RPMI8226 (cell line): ENCODE data around the gene CISD1.

Source experiments
- DNase-seq: peaks from one replicate; pipeline ENCODE4 v3.0.0-alpha.2; 2015

CISD1 gene

GRCh38 chr10:58266003-58266825, 2.7 kb upstream of the CISD1 start:
- peak; percentile 34 for DNase-seq

DNA sequence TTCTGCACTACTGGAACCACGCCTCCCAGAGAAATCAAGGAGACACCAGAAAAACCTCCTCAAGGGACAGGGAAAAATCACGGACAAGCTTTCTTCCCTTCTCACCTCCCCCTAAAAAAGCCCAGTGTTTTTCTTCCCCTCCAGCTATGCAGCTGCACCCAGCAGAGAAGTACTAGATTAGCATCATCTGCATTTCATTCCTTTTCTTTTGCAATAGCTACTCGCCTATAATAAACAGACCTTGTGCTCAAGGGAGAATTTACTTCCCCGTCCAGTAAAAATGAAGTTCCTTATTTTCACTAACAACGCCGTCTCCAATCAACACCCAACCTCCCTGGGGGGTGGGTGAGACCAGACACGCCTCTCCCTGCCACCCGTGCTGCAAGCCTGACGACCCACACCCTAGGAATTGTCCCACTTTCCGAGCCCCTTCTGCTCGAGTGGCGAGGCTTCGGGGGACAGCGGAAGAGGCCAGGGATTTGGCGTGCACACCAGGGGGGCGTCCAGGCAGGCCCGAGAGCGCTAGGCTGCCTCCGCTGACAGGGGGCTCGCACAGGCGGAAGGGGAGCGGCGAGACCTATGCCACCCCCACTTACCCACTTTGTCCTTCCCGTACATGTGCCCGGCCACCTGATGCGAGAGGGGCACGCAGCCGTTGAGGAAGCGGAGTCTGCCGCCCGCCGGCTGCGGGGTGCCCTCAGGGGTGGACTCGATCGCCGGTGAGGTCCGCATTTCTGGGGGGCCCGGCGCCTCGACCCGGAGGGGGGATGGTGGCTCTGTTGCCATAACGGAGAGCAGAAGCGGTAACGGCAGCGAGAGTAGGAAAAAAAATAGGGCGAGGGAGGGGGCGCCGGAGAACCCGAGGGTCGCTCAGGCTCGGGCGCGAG, 1.9 kb upstream of the CISD1 start:
- peak; percentile 55 for DNase-seq

DNA sequence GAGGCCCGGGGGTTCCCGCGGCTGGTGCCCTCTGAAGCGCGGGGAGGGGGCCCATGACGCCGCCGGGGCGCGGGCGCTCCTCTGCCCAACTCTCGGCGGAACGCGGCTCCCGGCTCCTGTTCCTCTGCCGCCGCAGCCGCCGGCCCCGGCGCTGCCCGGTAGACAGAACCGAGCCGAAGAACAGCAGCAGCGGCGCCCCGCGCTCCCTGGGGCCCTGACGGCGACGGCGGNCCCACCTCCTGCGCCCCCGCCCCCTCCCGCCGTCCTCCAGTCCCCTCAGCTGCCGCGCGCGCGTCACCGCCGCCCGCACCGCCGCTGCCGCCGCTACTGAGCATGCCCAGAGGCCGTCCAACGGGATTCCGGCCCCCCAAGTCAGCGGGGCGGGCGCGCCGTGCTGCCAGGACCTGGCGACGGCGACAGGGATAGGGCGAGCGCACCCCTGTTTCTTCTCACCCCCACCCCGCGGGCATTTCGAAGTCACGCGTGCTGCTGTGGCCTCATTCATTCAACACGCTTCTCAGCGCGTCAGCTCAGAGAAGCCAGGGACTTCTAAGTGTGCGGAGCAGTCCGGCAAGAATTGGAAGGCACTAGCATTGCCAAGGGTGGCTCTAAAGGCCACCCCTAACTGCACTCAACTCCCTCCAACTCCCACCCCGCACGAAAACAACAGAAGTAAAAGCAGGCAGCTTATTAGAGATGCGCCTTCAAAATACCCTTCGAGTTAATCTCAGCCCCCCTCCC, 1.1 kb upstream of the CISD1 start, which contains the start of gene IPMK:
TSS of gene IPMK (minus strand) at position 182 of the 741 bp plus-strand sequence. CDS start 283 bp downstream, outside the sequence.
- DNase-seq, result peak; percentile 90

- DNase-seq, result no peak
Observed at GRCh38 chr10:58268454-58268945, 462 bp upstream of the CISD1 start.

DNA sequence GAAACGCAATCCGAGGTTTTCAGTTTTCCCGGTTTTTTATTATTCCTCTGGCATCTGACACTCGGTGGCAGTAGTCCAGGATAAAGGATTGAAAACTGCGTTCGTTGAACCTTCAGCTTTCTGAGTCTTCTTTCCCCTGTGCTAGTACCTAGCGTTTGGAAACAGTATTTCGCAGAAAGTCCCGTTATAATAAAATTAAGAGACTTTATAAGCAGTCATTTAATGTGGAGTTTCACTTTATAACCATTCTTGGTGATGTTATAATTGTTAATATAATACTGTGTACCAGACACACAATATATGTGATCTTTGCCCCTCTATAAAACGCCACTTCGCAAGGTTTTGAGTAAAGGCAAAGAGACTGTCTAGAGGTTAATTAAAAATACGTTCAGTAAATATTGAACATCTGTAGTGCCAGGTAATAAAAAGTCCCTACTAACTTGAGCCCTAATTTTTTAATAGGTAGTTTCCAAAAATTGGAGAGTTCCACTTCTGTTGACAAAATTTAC, 874 bp downstream of the CISD1 start:
- peak; percentile 10 for DNase-seq

GRCh38 chr10:58275261-58275660, 6.3 kb downstream of the CISD1 start:
- DNase-seq, result no peak

DNA sequence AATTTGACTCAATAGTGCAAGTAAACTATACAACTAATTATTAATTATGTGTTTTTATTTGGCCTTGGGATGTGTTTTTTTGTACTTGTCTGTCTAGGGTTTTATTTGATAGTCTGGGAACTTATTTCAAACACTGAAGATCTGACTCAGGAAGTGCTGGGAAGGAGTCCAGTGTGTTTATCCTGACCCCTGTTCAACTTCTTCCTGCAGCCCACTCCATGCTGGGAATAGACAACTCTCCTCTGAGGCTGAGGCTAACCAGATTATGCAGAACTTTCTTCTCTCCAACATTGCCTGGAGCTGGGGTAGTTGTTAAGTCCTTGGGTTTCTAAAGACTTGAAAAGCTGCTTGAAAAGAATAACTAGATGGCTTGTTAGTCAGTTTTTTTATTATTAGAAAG, 6.9 kb downstream of the CISD1 start:
- no peak for DNase-seq

DNA sequence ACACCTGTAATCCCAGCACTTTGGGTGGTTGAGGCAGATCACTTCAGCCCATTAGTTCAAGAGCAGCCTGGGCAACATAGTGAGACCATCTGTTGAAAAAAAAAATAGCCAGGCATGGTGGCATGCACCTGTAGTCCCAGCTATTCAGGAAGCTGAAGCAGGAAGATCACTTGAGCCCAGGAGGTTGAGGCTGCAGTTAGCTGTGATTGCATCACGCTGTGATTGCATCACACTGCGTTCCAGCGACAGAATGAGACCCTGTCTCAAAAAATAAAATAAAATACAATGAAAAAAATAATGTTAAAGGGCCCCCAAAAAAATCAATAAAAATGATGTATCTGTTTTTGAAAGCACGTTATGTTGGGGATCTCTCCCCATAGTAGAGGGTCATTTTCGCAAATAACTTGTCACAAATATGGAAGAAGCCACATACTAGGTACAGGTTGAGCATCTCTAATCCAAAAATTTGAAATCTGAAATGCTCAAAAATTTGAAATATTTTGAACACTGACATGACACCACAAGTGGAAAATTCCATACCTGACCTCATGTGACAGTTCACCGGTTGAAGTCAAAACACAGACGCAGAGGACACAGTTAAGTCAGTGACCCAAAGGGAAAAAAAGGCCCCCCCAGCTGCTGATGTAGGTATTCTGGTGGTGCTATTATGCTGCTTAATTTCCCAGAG, 9.5 kb downstream of the CISD1 start:
- no peak for DNase-seq

- DNase-seq, result no peak
Observed at GRCh38 chr10:58278962-58279307, 10.0 kb downstream of the CISD1 start.

- DNase-seq, result no peak
Observed at GRCh38 chr10:58280477-58280876, 11.5 kb downstream of the CISD1 start.

- DNase-seq, result peak; percentile 32
Observed at GRCh38 chr10:58281092-58281752, 12.3 kb downstream of the CISD1 start.

GRCh38 chr10:58282615-58283014, 13.7 kb downstream of the CISD1 start:
- DNase-seq, result peak; percentile 61

DNA sequence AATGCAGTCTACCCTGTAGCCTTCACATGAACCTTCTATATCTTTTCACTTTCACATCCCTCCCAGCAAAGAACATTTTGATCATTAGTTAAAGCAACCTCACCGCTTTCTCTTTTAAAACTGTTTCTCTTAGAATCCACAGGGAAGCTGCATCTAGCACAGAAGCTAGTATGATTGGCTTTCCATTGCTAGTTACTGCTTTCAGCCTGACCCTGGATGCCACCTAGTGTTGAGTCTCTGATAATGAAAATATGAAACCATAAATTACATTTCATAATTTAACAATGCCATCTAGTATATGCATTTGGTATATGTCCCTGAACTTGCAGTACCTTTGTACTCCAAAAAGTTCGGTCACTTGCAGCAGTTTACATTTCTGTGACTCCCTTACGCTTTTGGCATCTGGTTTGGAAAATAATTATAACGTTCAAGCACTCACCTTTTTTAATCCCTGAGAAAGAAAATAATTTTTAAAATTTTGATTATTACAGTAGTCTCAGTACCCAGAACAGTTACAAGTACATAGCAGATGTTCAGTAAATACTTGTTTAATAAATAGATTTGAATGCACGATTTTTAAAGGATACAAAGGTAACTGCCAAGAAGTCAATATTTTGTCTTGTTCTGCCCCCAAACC, 22.7 kb downstream of the CISD1 start:
- peak; percentile 49 for DNase-seq

- DNase-seq, result no peak
Observed at GRCh38 chr10:58293989-58294388, 25.0 kb downstream of the CISD1 start.

- peak; percentile 65 for DNase-seq
Observed at GRCh38 chr10:58299580-58299979, 30.6 kb downstream of the CISD1 start.

DNA sequence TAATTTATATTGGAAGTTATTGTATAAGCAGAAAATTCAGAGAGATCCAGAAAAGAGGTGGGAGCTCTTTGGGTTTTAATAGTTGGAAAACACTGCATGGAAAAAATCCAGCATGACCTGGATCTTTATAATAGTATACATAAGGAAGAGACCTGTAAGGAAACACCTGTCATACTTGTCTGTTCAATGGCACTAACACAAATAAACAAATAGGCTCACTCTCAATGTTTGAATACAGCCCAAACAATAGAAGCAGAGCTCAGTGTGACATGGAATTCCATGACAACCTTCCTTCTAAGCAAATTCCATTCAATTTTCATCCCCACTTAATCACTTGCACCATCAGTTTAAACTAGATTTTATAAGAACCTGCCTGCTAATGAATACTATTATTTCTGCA, 31.7 kb downstream of the CISD1 start:
- DNase-seq, result no peak

- no peak for DNase-seq
Observed at GRCh38 chr10:58302254-58302653, 33.3 kb downstream of the CISD1 start.

GRCh38 chr10:58304099-58304633, 35.2 kb downstream of the CISD1 start:
- no peak for DNase-seq

- no peak for DNase-seq
Observed at GRCh38 chr10:58305821-58306220, 36.9 kb downstream of the CISD1 start.

DNA sequence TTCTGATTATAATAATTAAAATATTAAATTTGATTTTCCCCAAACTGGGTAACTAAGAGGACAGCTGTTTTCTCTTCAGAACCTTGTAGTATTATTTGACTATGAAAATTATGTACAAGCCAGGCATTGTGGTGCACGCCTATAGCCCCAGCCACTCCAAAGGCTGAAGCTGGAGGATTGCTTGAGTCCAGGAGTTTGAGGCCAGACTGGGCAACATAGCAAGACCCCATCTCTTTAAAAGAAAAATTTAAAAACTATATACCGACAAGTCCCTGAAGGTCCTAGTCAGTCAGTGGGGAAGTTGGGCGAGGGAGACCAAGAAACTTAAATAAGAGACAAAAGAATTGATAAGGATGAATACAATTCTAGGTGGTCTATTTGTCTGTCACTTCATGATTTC, 38.7 kb downstream of the CISD1 start:
- DNase-seq, result no peak

- no peak for DNase-seq
Observed at GRCh38 chr10:58311026-58311425, 42.1 kb downstream of the CISD1 start.
